Measurements from ENCODE around the gene HLCS. TPM values are rescaled to one million over a fixed set of nuclear protein-coding genes. Genes with fewer than 3 reads are reported as not detected.

Gene HLCS
- total RNA-seq, 2 donors from 2014 or later = 6.9 to 10.0 TPM

GRCh38 chr21:36718951-36719501 is 247.4 kb downstream of the HLCS start:
- no peak overlapping the region for H3K4me3 ChIP-seq
- H3K27ac ChIP-seq = no peak overlapping the region

GRCh38 chr21:36717976-36718375 is 248.5 kb downstream of the HLCS start:
- no peaks in the 10 kb centered on the region for H3K9me3 ChIP-seq
- H3K36me3 ChIP-seq = no peaks in the 10 kb centered on the region
- H3K4me3 ChIP-seq = no peak overlapping the region
- DNase-seq (ENCODE audit: low spot score) = no peak
- H3K4me1 ChIP-seq = no peaks in the 10 kb centered on the region
- no peaks in the 10 kb centered on the region for H3K27me3 ChIP-seq
- no peak overlapping the region for H3K27ac ChIP-seq
- TF ChIP-seq CTCF (IDR thresholded peaks at IDR 0.05) = no peak

More at GRCh38 chr21:36718951-36719501, 247.4 kb downstream of the HLCS start:
- H3K4me1 ChIP-seq = no peaks in the 10 kb centered on the region
- no peak for DNase-seq (ENCODE audit: low spot score)
- H3K36me3 ChIP-seq = no peaks in the 10 kb centered on the region
- TF ChIP-seq CTCF (IDR thresholded peaks at IDR 0.05) = no peak
- H3K27me3 ChIP-seq = no peaks in the 10 kb centered on the region
- no peaks in the 10 kb centered on the region for H3K9me3 ChIP-seq

GRCh38 chr21:36716836-36717235 is 249.6 kb downstream of the HLCS start:
- TF ChIP-seq CTCF (IDR thresholded peaks at IDR 0.05) = no peak
- H3K27me3 ChIP-seq = peaks cover 0 to 5% of the 10 kb centered on the region in 2 donors
- H3K4me1 ChIP-seq = no peaks in the 10 kb centered on the region
- no peaks in the 10 kb centered on the region for H3K9me3 ChIP-seq
- H3K36me3 ChIP-seq = no peaks in the 10 kb centered on the region
- H3K4me3 ChIP-seq = no peak overlapping the region
- DNase-seq (ENCODE audit: low spot score) = no peak
- H3K27ac ChIP-seq = no peak overlapping the region

- H3K27me3 ChIP-seq = peaks cover 3 to 9% of the 10 kb centered on the region in 2 donors
- H3K4me1 ChIP-seq = no peaks in the 10 kb centered on the region
- TF ChIP-seq CTCF (IDR thresholded peaks at IDR 0.05) = no peak
- no peaks in the 10 kb centered on the region for H3K9me3 ChIP-seq
- H3K27ac ChIP-seq = no peak overlapping the region
- H3K4me3 ChIP-seq = no peak overlapping the region
- no peaks in the 10 kb centered on the region for H3K36me3 ChIP-seq
- no peak for DNase-seq (ENCODE audit: low spot score)
Measured at GRCh38 chr21:36716387-36716786, 250.1 kb downstream of the HLCS start.

- no peak for TF ChIP-seq CTCF (IDR thresholded peaks at IDR 0.05)
- no peaks in the 10 kb centered on the region for H3K9me3 ChIP-seq
- peaks cover 0 to 20% of the 10 kb centered on the region in 2 donors for H3K4me1 ChIP-seq
- no peaks in the 10 kb centered on the region for H3K36me3 ChIP-seq
- DNase-seq (ENCODE audit: low spot score) = no peak
- H3K27me3 ChIP-seq = peaks cover 26 to 31% of the 10 kb centered on the region in 2 donors
- H3K27ac ChIP-seq = no peak overlapping the region
- no peak overlapping the region for H3K4me3 ChIP-seq
Measured at GRCh38 chr21:36713746-36714145, 252.7 kb downstream of the HLCS start.

- no peak overlapping the region for H3K4me3 ChIP-seq
- no peaks in the 10 kb centered on the region for H3K36me3 ChIP-seq
- no peak for TF ChIP-seq CTCF (IDR thresholded peaks at IDR 0.05)
- no peak overlapping the region for H3K27ac ChIP-seq
- peaks cover 0 to 50% of the 10 kb centered on the region in 2 donors for H3K4me1 ChIP-seq
- DNase-seq (ENCODE audit: low spot score) = no peak
- H3K27me3 ChIP-seq = peaks cover 54 to 61% of the 10 kb centered on the region in 2 donors
- no peaks in the 10 kb centered on the region for H3K9me3 ChIP-seq
Measured at GRCh38 chr21:36710729-36711048, 255.8 kb downstream of the HLCS start.

Measured in right atrium auricular region (tissue), 2 donors.